K562 (cell line): ENCODE measurements around the gene ZMYND8. TPM values are rescaled to one million over a fixed set of nuclear protein-coding genes. Genes with fewer than 3 reads are reported as not detected.

ENCODE experiments used
- ARNT ChIP-seq, 2 experiments: fragments of 450-650 bp; IDR thresholded peaks; 2 replicates each; pipeline ENCODE4 v1.6.1; 2016; ENCODE audit warnings: mild to moderate bottlenecking in 1 of 2
- BCLAF1 ChIP-seq, 2 experiments: fragments of 450-650 bp in 1 of 2; IDR thresholded peaks; 2 replicates each; pipeline ENCODE4 v1.6.1; 2011 to 2017; ENCODE audit warnings: low read depth in 2 of 2, antibody characterized with exemption in 1 of 2, borderline replicate concordance in 1 of 2, low read length in 1 of 2, mild to moderate bottlenecking in 1 of 2, mixed read lengths in 1 of 2; ENCODE audit not compliant: control insufficient read depth in 1 of 2
- FUS ChIP-seq: fragments of 200-400 bp; formaldehyde crosslinking; optimal IDR thresholded peaks from 2 replicates; pipeline ENCODE3; 2017; ENCODE audit warnings: low read depth, low read length
- GATAD2B ChIP-seq: fragments of 450-650 bp; IDR thresholded peaks from 2 replicates; pipeline ENCODE4 v1.6.1; 2017; ENCODE audit warnings: mild to moderate bottlenecking, borderline replicate concordance
- IFI16 ChIP-seq: fragments of 250-450 bp; sonication (Bioruptor Pico); IDR thresholded peaks from 2 replicates; pipeline ENCODE4 v2.1.2; 2022; ENCODE audit warnings: mild to moderate bottlenecking, inconsistent platforms
- KLF10 ChIP-seq: fragments of 250-450 bp; sonication (Bioruptor Pico); IDR thresholded peaks from 2 replicates; pipeline ENCODE4 v1.6.1; 2021; ENCODE audit warnings: matching md5 sums
- MTF1 ChIP-seq: fragments of 250-450 bp; sonication (Bioruptor Pico); IDR thresholded peaks from 2 replicates; pipeline ENCODE4 v1.9.0; 2021; ENCODE audit warnings: moderate library complexity, mild to moderate bottlenecking, inconsistent platforms, borderline replicate concordance
- PHB ChIP-seq: fragments of 250-450 bp; sonication (Bioruptor Pico); IDR thresholded peaks from 2 replicates; pipeline ENCODE4 v1.5.0; 2021
- SMAD3 ChIP-seq: fragments of 450-650 bp; formaldehyde crosslinking; conservative IDR thresholded peaks from 2 replicates; pipeline ENCODE4 v1.4.0; 2020; ENCODE audit warnings: mild to moderate bottlenecking
- TCF3 ChIP-seq: sonication (generic); formaldehyde crosslinking; IDR thresholded peaks from 2 replicates; pipeline ENCODE4 v1.4.0; 2020; ENCODE audit warnings: mild to moderate bottlenecking, missing genetic modification reagents
- ZBTB2 ChIP-seq: fragments of 450-650 bp; IDR thresholded peaks from 2 replicates; pipeline ENCODE4 v1.6.1; 2016; ENCODE audit warnings: antibody characterized with exemption
- ZNF224 ChIP-seq: sonication (generic); formaldehyde crosslinking; IDR thresholded peaks from 2 replicates; pipeline ENCODE4 v1.8.0; 2022; ENCODE audit warnings: mild to moderate bottlenecking, missing genetic modification reagents
- ZNF354B ChIP-seq: fragments of 250-450 bp; sonication (Bioruptor Pico); IDR thresholded peaks from 2 replicates; pipeline ENCODE4 v1.4.0; 2020
- polyA plus RNA-seq, 8 experiments: library from polyadenylated mRNA; depleted of rRNA in 4 of 8; stranded (reverse) in 5 of 8; unstranded in 3 of 8; fragments of >200 nt; fragmentation: Nextera tagmentation in 2 of 8; fragmentation: Illumina TruSeq in 1 of 8; extraction: Ambion mirVana in 2 of 8; extraction: Trizol in 1 of 8; gene quantifications; 2 replicates each; pipeline versions ENCODE4 v1.2.1 to v1.2.3, GENCODE V29; 2011 to 2014; ENCODE audit warnings: inconsistent platforms in 1 of 8, missing spikeins in 1 of 8
- total RNA-seq, 7 experiments: library from RNA; depleted of rRNA in 6 of 7; stranded (reverse); fragments of >200 nt in 6 of 7; fragmentation: Illumina TruSeq in 2 of 7; extraction: Trizol in 2 of 7; gene quantifications; 2 replicates each; pipeline versions ENCODE4 v1.2.1 to v1.2.3, GENCODE V29; 2011 to 2021; ENCODE audit warnings: low replicate concordance in 1 of 7
- TF ChIP-seq, protein P1 (sequence below): sonication (generic); IDR thresholded peaks from 2 replicates; pipeline ENCODE4 v1.6.1; 2016
- TF ChIP-seq, protein P2 (sequence below): fragments of 450-650 bp; formaldehyde crosslinking; IDR thresholded peaks from 2 replicates; pipeline ENCODE4 v1.4.0; 2022; ENCODE audit warnings: missing genetic modification characterization
- TF ChIP-seq, protein P3 (sequence below): IDR thresholded peaks from 2 replicates; pipeline ENCODE4 v1.6.1; 2014; ENCODE audit warnings: antibody characterized with exemption
- TF ChIP-seq, protein P4 (sequence below), 3 experiments: fragments of 200-800 bp in 1 of 3; sonication (Bioruptor generic) in 1 of 3; sonication (generic) in 1 of 3; formaldehyde crosslinking in 1 of 3; IDR thresholded peaks; 2 replicates each; pipeline versions ENCODE4 v1.6.1 to v1.8.0; 2016 to 2022; ENCODE audit warnings: mild to moderate bottlenecking in 2 of 3, missing compliant biosample characterization in 2 of 3, missing genetic modification characterization in 2 of 3, missing genetic modification reagents in 1 of 3

ZMYND8 gene
- total and polyA plus RNA-seq, 9 of the 15 experiments (the other 6 are each of a cell fraction or from before 2014, with no cell fraction given), result 31.8 to 148 (median 71.9) TPM

GRCh38 chr20:47191074-47191673 is 165.3 kb downstream of the ZMYND8 start (continued):
- TF ChIP-seq, protein P1, sequence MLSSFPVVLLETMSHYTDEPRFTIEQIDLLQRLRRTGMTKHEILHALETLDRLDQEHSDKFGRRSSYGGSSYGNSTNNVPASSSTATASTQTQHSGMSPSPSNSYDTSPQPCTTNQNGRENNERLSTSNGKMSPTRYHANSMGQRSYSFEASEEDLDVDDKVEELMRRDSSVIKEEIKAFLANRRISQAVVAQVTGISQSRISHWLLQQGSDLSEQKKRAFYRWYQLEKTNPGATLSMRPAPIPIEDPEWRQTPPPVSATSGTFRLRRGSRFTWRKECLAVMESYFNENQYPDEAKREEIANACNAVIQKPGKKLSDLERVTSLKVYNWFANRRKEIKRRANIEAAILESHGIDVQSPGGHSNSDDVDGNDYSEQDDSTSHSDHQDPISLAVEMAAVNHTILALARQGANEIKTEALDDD, result peak; percentile 53
- TF ChIP-seq SMAD3 (CRISPR knock-in tag), result no peak
- TF ChIP-seq IFI16 (CRISPR knock-in tag), result no peak
- TF ChIP-seq, protein P2, sequence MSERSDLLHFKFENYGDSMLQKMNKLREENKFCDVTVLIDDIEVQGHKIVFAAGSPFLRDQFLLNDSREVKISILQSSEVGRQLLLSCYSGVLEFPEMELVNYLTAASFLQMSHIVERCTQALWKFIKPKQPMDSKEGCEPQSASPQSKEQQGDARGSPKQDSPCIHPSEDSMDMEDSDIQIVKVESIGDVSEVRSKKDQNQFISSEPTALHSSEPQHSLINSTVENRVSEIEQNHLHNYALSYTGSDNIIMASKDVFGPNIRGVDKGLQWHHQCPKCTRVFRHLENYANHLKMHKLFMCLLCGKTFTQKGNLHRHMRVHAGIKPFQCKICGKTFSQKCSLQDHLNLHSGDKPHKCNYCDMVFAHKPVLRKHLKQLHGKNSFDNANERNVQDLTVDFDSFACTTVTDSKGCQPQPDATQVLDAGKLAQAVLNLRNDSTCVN (CRISPR knock-in tag), result 0 out of 2 replicates have a peak, but pooled peaks have one; percentile 9
- no peak for TF ChIP-seq PHB (CRISPR knock-in tag)
- no peak for TF ChIP-seq ARNT (IDR thresholded peaks at IDR 0.05)
- no peak for TF ChIP-seq MTF1 (CRISPR knock-in tag)
- TF ChIP-seq FUS, result no peak
- TF ChIP-seq ZBTB2, result no peak
- no peak for TF ChIP-seq ZNF354B (CRISPR knock-in tag)
- TF ChIP-seq ZNF224 (CRISPR knock-in tag), result no peak
- no peak for TF ChIP-seq TCF3
- TF ChIP-seq BCLAF1 (IDR thresholded peaks at IDR 0.05; ENCODE audit: borderline replicate concordance in 1 of 2, control insufficient read depth in 1 of 2, low read depth in 2 of 2, low read length in 1 of 2), result peak in 1 of 2 experiments; percentile 84; a peak in 2 of 4 replicates
- no peak for TF ChIP-seq KLF10
- TF ChIP-seq, protein P3, sequence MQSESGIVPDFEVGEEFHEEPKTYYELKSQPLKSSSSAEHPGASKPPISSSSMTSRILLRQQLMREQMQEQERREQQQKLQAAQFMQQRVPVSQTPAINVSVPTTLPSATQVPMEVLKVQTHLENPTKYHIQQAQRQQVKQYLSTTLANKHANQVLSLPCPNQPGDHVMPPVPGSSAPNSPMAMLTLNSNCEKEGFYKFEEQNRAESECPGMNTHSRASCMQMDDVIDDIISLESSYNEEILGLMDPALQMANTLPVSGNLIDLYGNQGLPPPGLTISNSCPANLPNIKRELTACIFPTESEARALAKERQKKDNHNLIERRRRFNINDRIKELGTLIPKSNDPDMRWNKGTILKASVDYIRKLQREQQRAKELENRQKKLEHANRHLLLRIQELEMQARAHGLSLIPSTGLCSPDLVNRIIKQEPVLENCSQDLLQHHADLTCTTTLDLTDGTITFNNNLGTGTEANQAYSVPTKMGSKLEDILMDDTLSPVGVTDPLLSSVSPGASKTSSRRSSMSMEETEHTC, result no peak
- TF ChIP-seq, protein P4, sequence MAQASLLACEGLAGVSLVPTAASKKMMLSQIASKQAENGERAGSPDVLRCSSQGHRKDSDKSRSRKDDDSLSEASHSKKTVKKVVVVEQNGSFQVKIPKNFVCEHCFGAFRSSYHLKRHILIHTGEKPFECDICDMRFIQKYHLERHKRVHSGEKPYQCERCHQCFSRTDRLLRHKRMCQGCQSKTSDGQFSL (CRISPR knock-in tag; IDR thresholded peaks at IDR 0.05), result no peak
- TF ChIP-seq, protein P4 (tag; IDR thresholded peaks at IDR 0.05), result no peak
- TF ChIP-seq GATAD2B, result no peak
